OCI-LY1 (cell line): Measurements from ENCODE around the gene PXDN.
A peak's percentile ranks its signal among the peaks of the same experiment; 100 is the strongest.

ENCODE experiments used
- H2AFZ ChIP-seq: fragments of 200-600 bp; sonication (generic), shearing (Covaris generic); 2 replicates; pipeline ENCODE4 v1.6.0; 2014; ENCODE audit warnings: antibody characterized with exemption, mild to moderate bottlenecking, low read length
- H3F3A ChIP-seq: fragments of 200-600 bp; sonication (generic), shearing (Covaris generic); 2 replicates; pipeline ENCODE4 v1.6.0; 2014; ENCODE audit warnings: mild to moderate bottlenecking, antibody characterized with exemption, low read length, moderate library complexity; ENCODE audit not compliant: insufficient read depth
- H3K27ac ChIP-seq: fragments of 200-600 bp; sonication (generic); 2 replicates; pipeline ENCODE4 v1.5.1; 2014; ENCODE audit warnings: low read length, mixed run types, mild to moderate bottlenecking, low read depth; ENCODE audit not compliant: poor library complexity, severe bottlenecking
- H3K27me3 ChIP-seq: fragments of 200-600 bp; sonication (generic); 2 replicates; pipeline ENCODE4 v1.6.0; 2014; ENCODE audit warnings: antibody characterized with exemption, mild to moderate bottlenecking, low read length, moderate library complexity; ENCODE audit not compliant: insufficient read depth
- H3K36me3 ChIP-seq: fragments of 200-600 bp; sonication (generic); 2 replicates; pipeline ENCODE4 v1.6.1; 2014; ENCODE audit warnings: mild to moderate bottlenecking, antibody characterized with exemption, low read length, moderate library complexity, mixed read lengths; ENCODE audit not compliant: insufficient read depth
- H3K4me1 ChIP-seq: fragments of 200-600 bp; sonication (generic); 2 replicates; pipeline ENCODE4 v1.5.1; 2014; ENCODE audit warnings: mild to moderate bottlenecking, low read length, moderate library complexity; ENCODE audit not compliant: insufficient read depth, severe bottlenecking
- H3K4me2 ChIP-seq: fragments of 200-600 bp; sonication (generic), shearing (Covaris generic); 2 replicates; pipeline ENCODE4 v1.6.1; 2014; ENCODE audit warnings: low read length
- H3K4me3 ChIP-seq: fragments of 200-600 bp; sonication (generic); 2 replicates; pipeline ENCODE4 v1.5.1; 2014; ENCODE audit warnings: low read length, low read depth, mild to moderate bottlenecking, mixed read lengths; ENCODE audit not compliant: poor library complexity, severe bottlenecking
- H3K79me2 ChIP-seq: fragments of 200-600 bp; shearing (Covaris generic); 2 replicates; pipeline ENCODE4 v1.6.1; 2016; ENCODE audit warnings: mixed run types, low read length, mixed read lengths; ENCODE audit not compliant: insufficient read depth
- H3K9ac ChIP-seq: fragments of 200-600 bp; sonication (generic), shearing (Covaris generic); 2 replicates; pipeline ENCODE4 v1.6.1; 2014; ENCODE audit warnings: mild to moderate bottlenecking, low read length, mixed read lengths
- H3K9me2 ChIP-seq: fragments of 200-600 bp; sonication (generic), shearing (Covaris generic); 2 replicates; pipeline ENCODE4 v1.6.1; 2014; ENCODE audit warnings: low read depth, mild to moderate bottlenecking, low read length, mixed read lengths
- H3K9me3 ChIP-seq: fragments of 200-600 bp; shearing (Covaris generic); 2 replicates; pipeline ENCODE4 v1.6.1; 2014; ENCODE audit warnings: low read length, mixed read lengths
- H4K20me1 ChIP-seq: fragments of 200-600 bp; sonication (generic), shearing (Covaris generic); 2 replicates; pipeline ENCODE4 v1.6.0; 2016; ENCODE audit warnings: mild to moderate bottlenecking, low read length; ENCODE audit not compliant: insufficient read depth
- EZH2 ChIP-seq: fragments of 200-600 bp; sonication (generic), shearing (Covaris generic); IDR thresholded peaks from 2 replicates; pipeline ENCODE4 v1.8.0; 2017; ENCODE audit warnings: borderline replicate concordance, mixed run types, mild to moderate bottlenecking, antibody characterized with exemption, low read length, moderate library complexity, mixed read lengths
- TF ChIP-seq, protein P1 (sequence below): fragments of 200-600 bp; sonication (generic), shearing (Covaris generic); IDR thresholded peaks from 2 replicates; pipeline ENCODE4 v1.5.1; 2017; ENCODE audit warnings: mild to moderate bottlenecking, antibody characterized with exemption, low read length, moderate library complexity, mixed read lengths

PXDN gene

DNA sequence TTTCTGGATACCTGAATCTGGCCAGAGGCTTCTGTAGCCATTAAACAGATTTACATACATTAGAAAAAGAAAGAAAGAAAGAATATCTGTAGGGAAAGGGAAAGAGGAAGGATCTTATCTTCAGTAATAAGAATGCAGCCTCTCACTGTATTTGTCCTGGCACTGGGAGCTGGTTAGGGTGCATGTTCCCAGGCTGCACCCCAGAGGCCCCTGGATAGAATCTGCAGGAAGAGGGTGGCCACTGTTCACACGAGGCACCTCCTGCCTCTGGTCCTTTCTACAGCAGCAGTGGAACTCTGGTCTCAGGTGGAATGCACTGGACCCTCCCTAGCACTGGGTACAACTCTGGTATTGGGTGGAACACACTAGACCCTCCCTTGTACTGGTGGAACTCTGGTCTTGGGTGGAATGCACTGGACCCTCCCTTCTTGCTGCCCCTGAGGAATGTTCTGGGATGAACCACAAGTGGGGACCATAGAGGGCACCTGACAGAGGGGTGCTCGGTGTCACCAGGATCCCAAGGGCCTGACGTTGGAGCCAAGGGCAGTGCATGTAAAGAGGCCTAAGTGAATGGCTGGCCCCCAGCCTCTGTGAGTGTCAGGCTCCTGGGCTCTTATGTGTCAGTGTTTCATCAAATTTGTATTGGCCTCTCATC is 27.4 kb upstream of the PXDN start:
- Histone ChIP-seq H3K79me2 (no peaks in the 10 kb centered on the region), H4K20me1 (no peaks in the 10 kb centered on the region), H3K27me3 (no peaks in the 10 kb centered on the region), H3K9ac (no peak overlapping the region), H3K4me2 (no peak overlapping the region), H3K4me3 (no peak overlapping the region), H2AFZ (no peak overlapping the region), H3K27ac (no peak overlapping the region), H3K9me2 (no peaks in the 10 kb centered on the region), H3K4me1 (no peaks in the 10 kb centered on the region), H3K9me3 (no peaks in the 10 kb centered on the region), H3F3A (no peaks in the 10 kb centered on the region), H3K36me3 (no peaks in the 10 kb centered on the region)
- TF ChIP-seq, protein P1, sequence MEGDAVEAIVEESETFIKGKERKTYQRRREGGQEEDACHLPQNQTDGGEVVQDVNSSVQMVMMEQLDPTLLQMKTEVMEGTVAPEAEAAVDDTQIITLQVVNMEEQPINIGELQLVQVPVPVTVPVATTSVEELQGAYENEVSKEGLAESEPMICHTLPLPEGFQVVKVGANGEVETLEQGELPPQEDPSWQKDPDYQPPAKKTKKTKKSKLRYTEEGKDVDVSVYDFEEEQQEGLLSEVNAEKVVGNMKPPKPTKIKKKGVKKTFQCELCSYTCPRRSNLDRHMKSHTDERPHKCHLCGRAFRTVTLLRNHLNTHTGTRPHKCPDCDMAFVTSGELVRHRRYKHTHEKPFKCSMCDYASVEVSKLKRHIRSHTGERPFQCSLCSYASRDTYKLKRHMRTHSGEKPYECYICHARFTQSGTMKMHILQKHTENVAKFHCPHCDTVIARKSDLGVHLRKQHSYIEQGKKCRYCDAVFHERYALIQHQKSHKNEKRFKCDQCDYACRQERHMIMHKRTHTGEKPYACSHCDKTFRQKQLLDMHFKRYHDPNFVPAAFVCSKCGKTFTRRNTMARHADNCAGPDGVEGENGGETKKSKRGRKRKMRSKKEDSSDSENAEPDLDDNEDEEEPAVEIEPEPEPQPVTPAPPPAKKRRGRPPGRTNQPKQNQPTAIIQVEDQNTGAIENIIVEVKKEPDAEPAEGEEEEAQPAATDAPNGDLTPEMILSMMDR = no peak
- TF ChIP-seq EZH2 = no peak

DNA sequence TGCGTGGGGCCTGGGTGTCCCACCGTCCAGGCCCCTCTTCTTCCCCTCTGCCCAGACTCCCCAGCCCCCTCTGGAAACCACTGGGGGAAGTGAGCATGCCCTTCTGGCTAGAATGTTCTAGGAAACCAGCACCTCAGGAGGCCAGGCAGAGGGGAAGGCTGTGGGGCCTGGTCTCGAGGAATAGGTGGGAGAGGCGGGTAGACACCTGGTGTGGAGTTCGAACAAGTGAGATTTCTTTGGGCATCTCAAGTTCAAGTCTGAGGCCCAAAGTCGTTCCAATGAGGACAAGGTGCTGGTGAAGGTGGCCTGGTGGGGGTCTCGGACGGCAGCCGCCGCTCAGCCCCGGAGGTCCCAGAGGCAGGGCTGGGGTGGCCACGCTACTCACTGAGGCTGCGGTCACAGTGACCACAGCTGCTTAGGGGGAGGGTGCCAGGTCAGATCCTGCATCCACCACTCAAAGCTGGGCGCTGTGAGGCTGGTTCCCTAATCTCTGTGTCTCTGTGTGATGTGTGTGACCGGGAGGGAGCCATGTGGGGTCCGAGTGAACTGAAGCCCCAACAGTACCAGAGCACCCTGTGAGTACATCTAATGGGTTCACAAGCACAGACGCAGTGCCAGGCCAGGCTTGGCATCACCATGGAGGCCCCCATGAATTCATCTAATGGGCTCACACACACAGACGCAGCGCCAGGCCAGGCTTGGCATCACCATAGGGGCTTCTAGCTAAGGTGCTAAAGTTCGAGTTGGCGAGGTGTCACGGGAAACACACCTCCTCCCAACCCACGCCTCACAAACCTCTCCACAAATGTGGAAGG is 26.5 kb upstream of the PXDN start:
- Histone ChIP-seq H3K4me2 (no peak overlapping the region), H3K79me2 (no peaks in the 10 kb centered on the region), H3K9me2 (no peaks in the 10 kb centered on the region), H3K4me3 (no peak overlapping the region), H4K20me1 (no peaks in the 10 kb centered on the region), H3K36me3 (no peaks in the 10 kb centered on the region), H2AFZ (no peak overlapping the region), H3K9me3 (no peaks in the 10 kb centered on the region), H3K9ac (no peak overlapping the region), H3K27me3 (no peaks in the 10 kb centered on the region), H3K27ac (no peak overlapping the region), H3K4me1 (no peaks in the 10 kb centered on the region), H3F3A (no peaks in the 10 kb centered on the region)
- TF ChIP-seq EZH2 = no peak
- TF ChIP-seq, protein P1 = no peak

GRCh38 chr2:1769703-1770422 is 25.5 kb upstream of the PXDN start:
- no peaks in the 10 kb centered on the region for H4K20me1 ChIP-seq
- no peaks in the 10 kb centered on the region for H3F3A ChIP-seq
- H3K27me3 ChIP-seq = no peaks in the 10 kb centered on the region
- no peaks in the 10 kb centered on the region for H3K9me2 ChIP-seq
- H3K4me3 ChIP-seq = no peak overlapping the region
- no peak for TF ChIP-seq EZH2
- TF ChIP-seq, protein P1 = peak; percentile 92
- no peaks in the 10 kb centered on the region for H3K9me3 ChIP-seq
- no peaks in the 10 kb centered on the region for H3K79me2 ChIP-seq
- H2AFZ ChIP-seq = no peak overlapping the region
- H3K9ac ChIP-seq = no peak overlapping the region
- H3K4me2 ChIP-seq = no peak overlapping the region
- H3K36me3 ChIP-seq = no peaks in the 10 kb centered on the region
- no peaks in the 10 kb centered on the region for H3K4me1 ChIP-seq
- no peak overlapping the region for H3K27ac ChIP-seq
